Upper lobe of right lung (tissue), 1 donor: ENCODE data around the gene PTCRA. TPM values are rescaled to one million over a fixed set of nuclear protein-coding genes. Genes with fewer than 3 reads are reported as not detected.

Source experiments
- ATAC-seq: fragments of 200-7000 bp; cut with Tn5 transposase; one replicate; pipeline ENCODE4 v1.9.1; 2020; ENCODE audit warnings: mild to moderate bottlenecking, moderate library complexity
- DNase-seq: peaks from one replicate; pipeline ENCODE4 v3.0.0-alpha.2; 2020
- H3K27ac ChIP-seq: fragments of 200-600 bp; one replicate; pipeline ENCODE4 v1.8.0; 2022
- H3K27me3 ChIP-seq: fragments of 200-600 bp; one replicate; pipeline ENCODE4 v1.8.0; 2022; ENCODE audit warnings: mild to moderate bottlenecking
- H3K36me3 ChIP-seq: fragments of 200-600 bp; one replicate; pipeline ENCODE4 v1.8.0; 2022
- H3K4me1 ChIP-seq: fragments of 200-600 bp; one replicate; pipeline ENCODE4 v1.8.0; 2022
- H3K4me3 ChIP-seq: fragments of 200-600 bp; one replicate; pipeline ENCODE4 v1.8.0; 2022; ENCODE audit warnings: mild to moderate bottlenecking
- H3K9me3 ChIP-seq: fragments of 200-600 bp; one replicate; pipeline ENCODE4 v1.8.0; 2022
- intact Hi-C: fragments of 100-400 bp; cut with DNase I; formaldehyde crosslinking; loops from one replicate; pipeline ENCODE4 v1.11.0; 2022
- total RNA-seq: library from RNA; stranded (reverse); fragmentation: NEBNext Ultra II Directional; extraction: Animal tissue kit (Norgen Biotek cat#: 25700); gene quantifications from one replicate; pipeline ENCODE4 v1.2.1, GENCODE V29; 2021
- TF ChIP-seq, protein P1 (sequence below): fragments of 200-600 bp; IDR thresholded peaks from one replicate; pipeline ENCODE4 v1.8.0; 2022; ENCODE audit warnings: antibody characterized with exemption
- donor health status: DM: no; HTN: yes; CAD: no; lungs with severe emphysema.

The PTCRA gene
- total RNA-seq, 1 donor from 2014 or later, result 5.0 TPM

DNA sequence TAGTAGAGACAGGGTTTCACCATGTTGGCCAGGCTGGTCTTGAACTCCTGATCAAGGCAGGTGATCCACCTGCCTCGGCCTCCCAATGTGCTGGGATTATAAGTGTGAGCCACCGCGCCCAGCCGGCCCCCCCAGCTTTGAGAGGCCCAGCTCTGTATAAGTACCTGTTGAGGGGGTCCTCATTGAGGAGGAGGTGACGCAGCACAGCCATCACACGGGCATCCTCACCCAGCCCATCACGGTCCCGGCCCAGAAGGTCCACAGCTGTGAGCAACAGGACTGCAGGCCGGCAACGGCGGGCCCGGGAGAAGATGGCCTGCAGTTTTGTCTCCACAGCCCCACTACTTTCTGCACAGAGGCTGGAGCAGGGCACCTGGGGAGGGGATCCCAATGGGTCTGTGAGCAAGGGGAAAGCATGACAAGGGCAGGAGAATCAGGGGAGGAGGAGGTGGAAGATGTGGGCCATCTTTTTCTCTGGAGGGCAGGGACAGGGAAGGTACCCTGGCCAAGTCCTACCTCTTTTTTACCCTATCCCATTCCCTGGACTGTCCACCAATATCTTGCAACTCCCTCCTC lies 52.4 kb downstream of the PTCRA start:
- ATAC-seq, result no peak
- Histone ChIP-seq H3K27me3 (no peaks in the 10 kb centered on the region), H3K4me3 (no peak overlapping the region), H3K27ac (no peak overlapping the region), H3K4me1 (no peaks in the 10 kb centered on the region), H3K9me3 (no peaks in the 10 kb centered on the region), H3K36me3 (peaks cover 45% of the 10 kb centered on the region)
- intact Hi-C loops, result no loop called here
- TF ChIP-seq, protein P1, sequence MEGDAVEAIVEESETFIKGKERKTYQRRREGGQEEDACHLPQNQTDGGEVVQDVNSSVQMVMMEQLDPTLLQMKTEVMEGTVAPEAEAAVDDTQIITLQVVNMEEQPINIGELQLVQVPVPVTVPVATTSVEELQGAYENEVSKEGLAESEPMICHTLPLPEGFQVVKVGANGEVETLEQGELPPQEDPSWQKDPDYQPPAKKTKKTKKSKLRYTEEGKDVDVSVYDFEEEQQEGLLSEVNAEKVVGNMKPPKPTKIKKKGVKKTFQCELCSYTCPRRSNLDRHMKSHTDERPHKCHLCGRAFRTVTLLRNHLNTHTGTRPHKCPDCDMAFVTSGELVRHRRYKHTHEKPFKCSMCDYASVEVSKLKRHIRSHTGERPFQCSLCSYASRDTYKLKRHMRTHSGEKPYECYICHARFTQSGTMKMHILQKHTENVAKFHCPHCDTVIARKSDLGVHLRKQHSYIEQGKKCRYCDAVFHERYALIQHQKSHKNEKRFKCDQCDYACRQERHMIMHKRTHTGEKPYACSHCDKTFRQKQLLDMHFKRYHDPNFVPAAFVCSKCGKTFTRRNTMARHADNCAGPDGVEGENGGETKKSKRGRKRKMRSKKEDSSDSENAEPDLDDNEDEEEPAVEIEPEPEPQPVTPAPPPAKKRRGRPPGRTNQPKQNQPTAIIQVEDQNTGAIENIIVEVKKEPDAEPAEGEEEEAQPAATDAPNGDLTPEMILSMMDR, result no peak
- no peak for DNase-seq

DNA sequence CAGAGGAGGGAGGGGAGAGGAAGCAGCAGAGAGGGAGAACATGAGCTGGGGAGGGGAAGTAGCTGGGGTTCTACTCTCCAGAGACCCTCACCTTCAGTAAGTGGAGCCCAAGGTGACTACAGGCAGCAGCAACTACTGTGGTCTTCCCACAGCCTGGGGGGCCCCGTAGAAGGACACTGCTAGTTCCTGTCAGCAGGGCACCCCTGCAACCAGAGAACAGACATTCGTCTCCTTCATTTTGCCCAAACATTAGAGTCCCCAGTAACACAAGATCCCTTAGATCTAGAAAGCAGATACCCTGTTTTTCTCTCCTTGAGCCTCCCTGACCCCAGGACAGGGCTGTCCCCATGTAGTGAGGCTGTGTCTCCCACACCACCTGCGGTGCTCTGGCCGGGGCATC lies 52.9 kb downstream of the PTCRA start:
- no peaks in the 10 kb centered on the region for H3K27me3 ChIP-seq

DNA sequence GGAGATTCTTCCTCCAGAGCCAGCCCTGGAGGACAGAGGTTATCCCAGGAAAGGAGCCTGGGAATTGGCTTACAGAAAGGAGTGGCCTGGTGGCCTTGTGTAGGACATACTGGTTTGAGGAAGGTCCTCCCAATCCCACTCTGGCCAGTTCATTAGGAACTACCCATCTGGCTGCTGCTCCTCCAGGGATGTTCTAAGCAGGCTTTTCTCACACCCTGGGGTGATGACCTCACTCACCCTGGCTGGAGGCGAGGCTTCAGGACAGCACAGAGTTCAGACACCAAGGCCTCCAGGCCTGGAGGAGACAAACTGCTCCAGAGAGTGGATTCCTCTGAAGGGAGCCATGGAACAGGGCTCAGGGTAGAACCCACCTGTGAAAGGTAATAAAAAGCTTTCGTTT lies 53.6 kb downstream of the PTCRA start:
- Histone ChIP-seq H3K4me1 (no peaks in the 10 kb centered on the region), H3K36me3 (peaks cover 35% of the 10 kb centered on the region), H3K9me3 (no peaks in the 10 kb centered on the region), H3K4me3 (no peak overlapping the region), H3K27me3 (no peaks in the 10 kb centered on the region), H3K27ac (no peak overlapping the region)
- intact Hi-C loops, result no loop called here
- ATAC-seq (no peak), DNase-seq (no peak)
- TF ChIP-seq, protein P1, result no peak

More for the DNA sequence above, 52.9 kb downstream of the PTCRA start:
- Histone ChIP-seq H3K4me3 (no peak overlapping the region), H3K9me3 (no peaks in the 10 kb centered on the region), H3K27ac (no peak overlapping the region), H3K36me3 (peaks cover 42% of the 10 kb centered on the region), H3K4me1 (no peaks in the 10 kb centered on the region)
- ATAC-seq (no peak), DNase-seq (no peak)
- TF ChIP-seq, protein P1, result no peak
- intact Hi-C loops, result no loop called here

DNA sequence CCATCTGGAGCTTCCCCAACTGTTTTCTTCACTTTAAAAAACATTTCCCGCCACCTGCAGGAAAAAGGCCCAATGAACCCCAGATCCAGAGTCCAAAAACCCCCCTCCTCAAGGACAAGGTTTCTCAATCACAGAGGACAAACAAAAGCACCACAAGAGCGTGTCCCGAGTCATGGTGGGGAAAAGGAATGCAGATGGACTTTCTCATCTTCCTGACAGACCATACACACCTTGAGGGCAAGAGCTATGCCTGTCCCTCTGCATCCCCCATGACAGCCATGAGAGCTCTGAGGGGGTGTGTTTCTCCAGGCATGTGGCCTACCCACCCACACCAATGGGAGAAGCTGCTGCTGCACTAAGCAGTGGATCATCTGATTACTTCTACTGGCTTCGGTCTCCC lies 54.1 kb downstream of the PTCRA start:
- DNase-seq (no peak), ATAC-seq (no peak)
- Histone ChIP-seq H3K4me1 (no peaks in the 10 kb centered on the region), H3K4me3 (no peak overlapping the region), H3K27me3 (no peaks in the 10 kb centered on the region), H3K9me3 (no peaks in the 10 kb centered on the region), H3K36me3 (peaks cover 30% of the 10 kb centered on the region), H3K27ac (no peak overlapping the region)
- intact Hi-C loops, result no loop called here
- TF ChIP-seq, protein P1, result no peak

DNA sequence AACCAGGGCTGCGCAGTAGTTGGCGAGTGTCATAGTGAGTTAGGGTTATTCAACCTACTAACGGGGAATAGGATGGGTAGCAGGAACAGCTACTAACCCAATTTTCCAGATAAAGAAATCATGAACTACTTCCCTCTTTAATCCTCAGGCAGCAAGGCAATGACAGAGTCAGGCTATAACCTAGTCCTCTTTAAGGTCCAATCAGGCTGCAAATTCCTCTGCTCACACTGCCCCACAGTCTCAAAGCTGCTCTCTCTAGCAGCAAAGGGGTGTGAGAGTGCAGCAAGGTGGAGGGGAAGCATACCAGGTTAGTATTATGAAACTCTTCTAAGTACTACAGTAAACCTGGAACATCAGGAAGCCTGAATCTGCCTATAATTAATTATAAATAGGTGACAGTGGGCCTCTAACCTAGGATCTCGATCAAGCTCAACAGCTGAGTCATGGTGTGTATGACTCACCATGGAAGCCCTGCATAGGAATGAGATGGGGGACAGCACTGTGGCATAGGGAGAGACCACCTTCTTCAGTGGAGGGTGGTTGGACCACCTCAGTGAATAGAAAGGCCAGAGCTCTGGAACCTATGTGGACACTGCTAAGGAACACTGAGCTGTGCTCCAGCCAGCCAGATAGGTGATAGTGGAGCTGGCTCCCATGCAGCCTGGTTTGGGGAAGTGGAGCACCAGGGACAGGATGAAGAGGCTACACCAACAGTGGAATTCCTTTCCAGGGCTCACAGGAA lies 55.2 kb downstream of the PTCRA start:
- Histone ChIP-seq H3K4me3 (no peak overlapping the region), H3K27me3 (no peaks in the 10 kb centered on the region), H3K36me3 (peaks cover 20% of the 10 kb centered on the region), H3K9me3 (no peaks in the 10 kb centered on the region), H3K4me1 (no peaks in the 10 kb centered on the region), H3K27ac (no peak overlapping the region)
- TF ChIP-seq, protein P1, result no peak
- DNase-seq (no peak), ATAC-seq (no peak)
- intact Hi-C loops, result no loop called here
